Stimulated activated naive CD4-positive, alpha-beta T cell treated with Interleukin-2 at 50 U/mL for 16 hours (primary cell): Measurements from ENCODE around the gene HAPLN1.
"Not testable (repeated sequence)": the region's sequence is repeated elsewhere in the genome, so short reads cannot be mapped to it uniquely, and the experiment has no call there.

Source experiments
- DNase-seq: peaks from one replicate; lab custom pipeline; 2025; lab: John Stamatoyannopoulos, UW

HAPLN1 gene

GRCh38 chr5:83720836-83721537 lies at the start of gene HAPLN1:
HAPLN1 (minus strand) TSS chr5:83720855; CDS start chr5:83673523, 47,332 bp downstream.
- no peak for DNase-seq

GRCh38 chr5:83767409-83767992 lies 46.8 kb upstream of the HAPLN1 start:
- DNase-seq = no peak

- no peak for DNase-seq
Measured at GRCh38 chr5:83764101-83764500, 43.4 kb upstream of the HAPLN1 start.

GRCh38 chr5:83760579-83760978 lies 39.9 kb upstream of the HAPLN1 start:
- no peak for DNase-seq

- DNase-seq = no peak
Measured at GRCh38 chr5:83752700-83753099, 32.0 kb upstream of the HAPLN1 start.

GRCh38 chr5:83751201-83751600 lies 30.5 kb upstream of the HAPLN1 start:
- DNase-seq = no peak

GRCh38 chr5:83750749-83751148 lies 30.1 kb upstream of the HAPLN1 start:
- DNase-seq = no peak

- no peak for DNase-seq
Measured at GRCh38 chr5:83745816-83746215, 25.2 kb upstream of the HAPLN1 start.

GRCh38 chr5:83744821-83745220 lies 24.2 kb upstream of the HAPLN1 start:
- DNase-seq = no peak

- DNase-seq = no peak
Measured at GRCh38 chr5:83742089-83742488, 21.4 kb upstream of the HAPLN1 start.

GRCh38 chr5:83741571-83741970 lies 20.9 kb upstream of the HAPLN1 start:
- no peak for DNase-seq

GRCh38 chr5:83740741-83741140 lies 20.1 kb upstream of the HAPLN1 start:
- DNase-seq = no peak

- DNase-seq = not testable (repeated sequence)
Measured at GRCh38 chr5:83736169-83736568, 15.5 kb upstream of the HAPLN1 start.

- not testable (repeated sequence) for DNase-seq
Measured at GRCh38 chr5:83735058-83735457, 14.4 kb upstream of the HAPLN1 start.

GRCh38 chr5:83731638-83732037 lies 11.0 kb upstream of the HAPLN1 start:
- DNase-seq = no peak

GRCh38 chr5:83729362-83729761 lies 8.7 kb upstream of the HAPLN1 start:
- DNase-seq = no peak

GRCh38 chr5:83726912-83727311 lies 6.3 kb upstream of the HAPLN1 start:
- DNase-seq = no peak

- no peak for DNase-seq
Measured at GRCh38 chr5:83724935-83725334, 4.3 kb upstream of the HAPLN1 start.

- no peak for DNase-seq
Measured at GRCh38 chr5:83724001-83724400, 3.3 kb upstream of the HAPLN1 start.

- DNase-seq = no peak
Measured at GRCh38 chr5:83723031-83723430, 2.4 kb upstream of the HAPLN1 start.

GRCh38 chr5:83721953-83722901 lies 1.6 kb upstream of the HAPLN1 start:
- no peak for DNase-seq

GRCh38 chr5:83718936-83719495 lies 1.6 kb downstream of the HAPLN1 start:
- DNase-seq = no peak
